Measurements from ENCODE around the gene SMARCA4.

GRCh38 chr19:11069561-11069960 lies 108.7 kb downstream of the SMARCA4 start:
- no peak for TF ChIP-seq POLR2A (IDR thresholded peaks at IDR 0.05)
- no peak for TF ChIP-seq EP300 (IDR thresholded peaks at IDR 0.05)
- TF ChIP-seq CTCF (IDR thresholded peaks at IDR 0.05), result no peak
- no peak for TF ChIP-seq POLR2AphosphoS5 (IDR thresholded peaks at IDR 0.05)
